ENCODE data around the gene CENPX.

CENPX gene

GRCh38 chr17:82003411-82004381, 19.0 kb downstream of the CENPX start:
- no peak for DNase-seq
- intact Hi-C loops (cut with DNase I) = no loop called here

GRCh38 chr17:82001571-82002056, 21.1 kb downstream of the CENPX start:
- intact Hi-C loops (cut with DNase I) = no loop called here
- no peak for DNase-seq

GRCh38 chr17:82000803-82001570, 21.7 kb downstream of the CENPX start:
- intact Hi-C loops (cut with DNase I) = no loop called here
- DNase-seq = no peak

GRCh38 chr17:81999976-82000802, 22.5 kb downstream of the CENPX start:
- no peak for DNase-seq
- intact Hi-C loops (cut with DNase I) = no loop called here

- intact Hi-C loops (cut with DNase I) = no loop called here
- no peak for DNase-seq
Observed at GRCh38 chr17:81999587-81999975, 23.1 kb downstream of the CENPX start.

- DNase-seq = peak in 1 of 10 donors; percentile 69
- intact Hi-C loops (cut with DNase I) = no loop called here
Observed at GRCh38 chr17:81998691-81999438, 23.8 kb downstream of the CENPX start.

- intact Hi-C loops (cut with DNase I) = no loop called here
- no peak for DNase-seq
Observed at GRCh38 chr17:81998212-81998611, 24.5 kb downstream of the CENPX start.

GRCh38 chr17:81996757-81997441, 25.8 kb downstream of the CENPX start:
- DNase-seq = no peak
- intact Hi-C loops (cut with DNase I) = no loop called here

- no peak for DNase-seq
- intact Hi-C loops (cut with DNase I) = no loop called here
Observed at GRCh38 chr17:81996232-81996756, 26.4 kb downstream of the CENPX start.

GRCh38 chr17:81995463-81996231, 27.0 kb downstream of the CENPX start:
- peak in 1 of 10 donors; percentile 50 for DNase-seq
- intact Hi-C loops (cut with DNase I) = no loop called here

- peak in 1 of 10 donors; percentile 78 for DNase-seq
- intact Hi-C loops (cut with DNase I) = no loop called here
Observed at GRCh38 chr17:81994593-81995462, 27.9 kb downstream of the CENPX start.

GRCh38 chr17:81993729-81994592, 28.7 kb downstream of the CENPX start:
- peak in 1 of 10 donors; percentile 79 for DNase-seq
- intact Hi-C loops (cut with DNase I) = no loop called here

GRCh38 chr17:81992306-81993102, 30.2 kb downstream of the CENPX start:
- intact Hi-C loops (cut with DNase I) = no loop called here
- peak in 1 of 10 donors; percentile 80 for DNase-seq

- intact Hi-C loops (cut with DNase I) = no loop called here
- peak in 7 of 10 donors; percentile 42 to 92 (median 56) for DNase-seq
Observed at GRCh38 chr17:81991684-81992305, 30.9 kb downstream of the CENPX start.

All from posterior cingulate gyrus (tissue), 11 donors.